RWPE1 (cell line): Measurements from ENCODE around the gene GRN.

Experiments used
- CTCF ChIA-PET: fragments of 350-600 bp; sonication (Branson Sonifier 250); formaldehyde crosslinking; extraction: SDS; loops from one replicate; lab custom pipeline; 2021; lab: Yijun Ruan, JAX
- POLR2A ChIA-PET: fragments of 400-600 bp; formaldehyde crosslinking; extraction: SDS; loops from one replicate; lab custom pipeline; 2020; ENCODE audit warnings: antibody characterized with exemption; ENCODE audit not compliant: low non-redundant PET; lab: Yijun Ruan, JAX
- DNase-seq: peaks from one replicate; pipeline ENCODE4 v3.0.0; 2012; ENCODE audit warnings: low spot score
- H3K27ac ChIP-seq: fragments of 450-650 bp; 2 replicates; pipeline ENCODE4 v1.5.1; 2017
- TF ChIP-seq, protein P1 (sequence below): fragments of 450-650 bp; conservative IDR thresholded peaks from 2 replicates; pipeline ENCODE4 v1.5.1; 2017; ENCODE audit warnings: low read depth, mild to moderate bottlenecking

Gene GRN

GRCh38 chr17:44360144-44360533 is 15.0 kb downstream of the GRN start:
- TF ChIP-seq, protein P1, sequence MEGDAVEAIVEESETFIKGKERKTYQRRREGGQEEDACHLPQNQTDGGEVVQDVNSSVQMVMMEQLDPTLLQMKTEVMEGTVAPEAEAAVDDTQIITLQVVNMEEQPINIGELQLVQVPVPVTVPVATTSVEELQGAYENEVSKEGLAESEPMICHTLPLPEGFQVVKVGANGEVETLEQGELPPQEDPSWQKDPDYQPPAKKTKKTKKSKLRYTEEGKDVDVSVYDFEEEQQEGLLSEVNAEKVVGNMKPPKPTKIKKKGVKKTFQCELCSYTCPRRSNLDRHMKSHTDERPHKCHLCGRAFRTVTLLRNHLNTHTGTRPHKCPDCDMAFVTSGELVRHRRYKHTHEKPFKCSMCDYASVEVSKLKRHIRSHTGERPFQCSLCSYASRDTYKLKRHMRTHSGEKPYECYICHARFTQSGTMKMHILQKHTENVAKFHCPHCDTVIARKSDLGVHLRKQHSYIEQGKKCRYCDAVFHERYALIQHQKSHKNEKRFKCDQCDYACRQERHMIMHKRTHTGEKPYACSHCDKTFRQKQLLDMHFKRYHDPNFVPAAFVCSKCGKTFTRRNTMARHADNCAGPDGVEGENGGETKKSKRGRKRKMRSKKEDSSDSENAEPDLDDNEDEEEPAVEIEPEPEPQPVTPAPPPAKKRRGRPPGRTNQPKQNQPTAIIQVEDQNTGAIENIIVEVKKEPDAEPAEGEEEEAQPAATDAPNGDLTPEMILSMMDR = no peak
- CTCF ChIA-PET = interaction anchor here (0.6 to 0.7 kb wide), 3 partner anchors 15 to 51 kb away, joined by 3 read pairs; partner anchors contain the start of gene GRN
- POLR2A ChIA-PET = no interaction called here
- DNase-seq = no peak
- H3K27ac ChIP-seq = no peak overlapping the region

- ChIA-PET POLR2A (no interaction called here), CTCF (interaction anchor here (0.6 kb wide), 2 partner anchors 277 to 520 kb away, joined by 3 to 6 read pairs; no protein-coding TSS in a partner anchor)
- DNase-seq = no peak
- TF ChIP-seq, protein P1 = no peak
- no peak overlapping the region for H3K27ac ChIP-seq
Measured at GRCh38 chr17:44360826-44361225, 15.7 kb downstream of the GRN start.

DNA sequence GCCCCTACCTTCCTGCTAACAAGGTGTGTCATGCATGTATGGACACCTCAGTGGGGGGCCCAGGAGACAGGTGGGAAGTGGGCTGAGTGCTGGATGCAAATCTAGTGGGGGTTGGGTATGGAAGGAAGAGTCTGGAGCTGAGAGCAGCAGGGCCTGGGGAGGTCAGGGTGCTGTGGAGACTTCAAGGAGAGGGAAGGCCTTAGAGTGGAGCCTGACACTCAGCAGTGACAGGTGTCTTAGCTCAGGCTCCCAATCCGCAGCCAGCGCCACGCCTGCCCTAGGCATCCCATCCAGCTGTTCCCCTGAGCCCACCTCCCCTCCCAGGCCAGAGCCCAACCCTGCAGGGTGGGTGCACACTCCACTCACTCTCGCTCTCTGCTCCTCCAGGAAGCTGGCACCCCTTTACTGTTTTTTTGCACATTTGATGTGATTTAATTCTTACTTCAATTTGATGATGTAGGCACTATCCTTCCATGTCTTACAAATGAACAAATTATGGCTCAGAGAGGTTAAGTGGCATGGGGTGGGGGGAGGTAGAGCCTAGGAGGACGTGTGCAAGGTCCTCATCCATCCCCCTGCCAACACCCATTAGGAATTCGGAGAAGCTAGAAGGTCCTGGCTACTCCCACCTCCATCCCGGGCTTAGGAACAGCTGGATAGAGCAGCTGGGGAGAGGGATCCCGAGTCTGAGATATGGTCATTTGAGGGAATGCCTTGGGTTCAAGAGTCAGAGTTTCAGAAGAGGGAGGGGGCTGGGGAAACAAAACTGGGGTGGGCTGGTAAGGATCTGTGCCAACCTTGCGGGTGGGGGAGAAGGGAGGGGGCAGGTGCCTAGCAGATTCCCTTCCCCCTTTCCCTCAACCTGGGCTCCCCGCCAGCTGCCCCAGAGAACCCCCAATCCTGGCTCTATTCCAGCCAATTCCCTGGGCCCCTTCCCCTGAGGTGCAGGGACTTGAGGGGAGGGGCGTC is 16.5 kb downstream of the GRN start:
- ChIA-PET POLR2A (no interaction called here), CTCF (interaction anchor here (0.6 kb wide), 1 partner anchor 276 kb away, joined by 3 read pairs; no protein-coding TSS in a partner anchor)
- TF ChIP-seq, protein P1 = no peak
- no peak overlapping the region for H3K27ac ChIP-seq
- no peak for DNase-seq

DNA sequence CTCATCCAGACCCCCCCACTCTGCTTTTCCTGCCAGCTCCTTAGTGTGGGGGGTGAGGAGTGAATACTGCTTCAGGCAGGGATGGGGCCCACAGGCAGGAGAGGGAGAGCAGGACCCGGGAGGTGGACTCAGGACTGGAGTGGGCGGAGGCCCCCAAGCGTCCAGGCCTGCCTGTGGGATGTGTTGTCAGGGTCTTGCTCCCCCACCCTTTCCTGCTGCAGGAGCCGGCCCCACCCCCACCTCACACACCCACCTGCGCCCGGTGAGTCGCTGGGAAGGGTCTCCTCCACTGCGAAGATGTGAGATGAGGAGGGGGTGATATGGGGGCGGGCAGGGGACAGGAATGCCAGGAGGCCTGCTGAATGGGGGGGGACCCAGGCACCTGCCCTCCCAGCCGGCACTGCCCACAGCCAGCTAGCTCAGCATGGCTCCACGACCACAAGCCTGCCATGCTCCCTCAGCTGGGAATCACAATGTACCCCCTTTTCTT is 17.4 kb downstream of the GRN start:
- ChIA-PET POLR2A (no interaction called here), CTCF (interaction anchor here (0.5 to 1.9 kb wide), 4 partner anchors 8 to 220 kb away, joined by 3 to 19 read pairs (median 4); partner anchors contain the start of gene FZD2)
- TF ChIP-seq, protein P1 = no peak
- no peak overlapping the region for H3K27ac ChIP-seq
- DNase-seq = no peak

DNA sequence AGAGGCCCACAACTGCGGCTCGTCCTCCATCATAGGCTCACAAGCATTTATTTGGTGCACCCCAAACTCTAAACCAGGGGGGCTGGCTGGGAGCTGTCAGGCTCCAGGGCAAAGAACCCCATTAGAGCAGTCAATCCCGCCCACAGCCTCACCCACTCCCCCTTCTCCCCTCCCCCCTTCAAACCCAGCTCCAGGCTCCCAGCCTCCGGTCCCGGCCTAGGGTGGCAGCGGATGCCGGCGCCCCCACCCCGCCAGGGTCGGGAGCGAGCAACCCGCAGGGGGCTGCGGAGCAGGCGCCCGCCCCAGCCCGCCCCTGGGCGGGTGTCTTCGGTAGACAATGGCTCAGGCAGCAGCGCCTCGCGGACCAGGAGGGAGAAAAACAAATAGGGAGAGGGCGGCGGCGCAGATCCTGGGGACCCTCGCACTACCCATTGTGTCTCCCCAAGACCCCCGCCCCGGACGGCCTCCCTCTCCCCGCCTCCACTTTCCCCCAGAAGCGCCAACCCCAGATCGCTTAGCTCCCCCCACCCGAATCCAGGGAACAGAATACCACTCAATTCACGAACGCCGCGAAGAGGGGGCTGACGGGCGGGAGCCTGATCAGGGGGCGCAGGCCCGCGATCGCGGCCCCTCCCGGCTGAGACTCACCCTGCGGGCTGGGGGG is 18.0 kb downstream of the GRN start:
- TF ChIP-seq, protein P1 = no peak
- no peak for DNase-seq
- CTCF ChIA-PET = interaction anchor here (0.5 to 1.9 kb wide), 17 partner anchors 9 to 417 kb away, joined by 3 to 19 read pairs (median 4); partner anchors contain the start of gene FZD2
- peak overlapping the region; percentile 38 for H3K27ac ChIP-seq
- POLR2A ChIA-PET = interaction anchor here (0.6 kb wide), 1 partner anchor 958 kb away, joined by 4 read pairs; no protein-coding TSS in a partner anchor
